Lung (tissue), 12 donors: ENCODE results near the gene DDR1. TPM values are rescaled to one million over a fixed set of nuclear protein-coding genes. Genes with fewer than 3 reads are reported as not detected.

Experiments
- ATAC-seq: fragments of 200-7000 bp; cut with Tn5 transposase; one replicate; pipeline ENCODE4 v1.9.1; 2020; ENCODE audit warnings: moderate number of reproducible peaks; ENCODE audit not compliant: insufficient read depth, low FRiP score
- DNase-seq, 3 donors: peaks; one replicate each; pipeline ENCODE4 v3.0.0-alpha.2; 2013 to 2017
- H3K27ac ChIP-seq, 2 donors: one replicate each; pipeline ENCODE4 v1.5.1; 2013; ENCODE audit warnings: mild to moderate bottlenecking in 2 of 2, moderate library complexity in 2 of 2, control low read depth in 1 of 2, inconsistent platforms in 1 of 2, low read depth in 1 of 2, low read length in 1 of 2
- H3K27me3 ChIP-seq, 3 donors: one replicate each; pipeline ENCODE4 v1.5.1; 2013; ENCODE audit warnings: low read length in 2 of 3; ENCODE audit not compliant: control insufficient read depth in 3 of 3, insufficient read depth in 3 of 3
- H3K36me3 ChIP-seq, 4 donors: one replicate each; pipeline ENCODE4 v1.5.1; 2013; ENCODE audit warnings: low read length in 4 of 4, mild to moderate bottlenecking in 1 of 4, moderate library complexity in 1 of 4; ENCODE audit not compliant: control insufficient read depth in 4 of 4, insufficient read depth in 4 of 4
- H3K4me1 ChIP-seq, 5 donors: one replicate each; pipeline ENCODE4 v1.5.1; 2013; ENCODE audit warnings: low read length in 5 of 5, mild to moderate bottlenecking in 2 of 5, moderate library complexity in 1 of 5; ENCODE audit not compliant: control insufficient read depth in 5 of 5, insufficient read depth in 5 of 5
- H3K4me3 ChIP-seq: one replicate; pipeline ENCODE4 v1.5.1; 2013; ENCODE audit warnings: mild to moderate bottlenecking, control low read depth, moderate library complexity
- H3K9ac ChIP-seq, 2 donors: one replicate each; pipeline ENCODE4 v1.5.1; 2013; ENCODE audit warnings: low read length in 2 of 2, control low read depth in 1 of 2; ENCODE audit not compliant: insufficient read depth in 1 of 2
- H3K9me3 ChIP-seq, 4 donors: one replicate each; pipeline ENCODE4 v1.5.1; 2013; ENCODE audit warnings: low read length in 3 of 4, mild to moderate bottlenecking in 1 of 4, moderate library complexity in 1 of 4; ENCODE audit not compliant: control insufficient read depth in 4 of 4, insufficient read depth in 3 of 4
- WGBS, 2 donors: extraction: QIAGEN DNeasy Blood & Tissue Kit; methylation state at CpG; one replicate each; pipeline ENCODE4 v1.1.7; 2013; 5-methylcytosine and 5-hydroxymethylcytosine counted together
- polyA plus RNA-seq, 2 donors: library from polyadenylated mRNA; stranded (reverse); fragments of 200-250 nt; gene quantifications; one replicate each; pipeline ENCODE4 v1.2.1, GENCODE V29; 2013
- total RNA-seq, 2 donors: library from RNA; depleted of rRNA in 1 of 2; stranded (reverse); fragments of >200 nt in 1 of 2; gene quantifications; one replicate each; pipeline ENCODE4 v1.2.1, GENCODE V29; 2014 to 2021
- TF ChIP-seq, protein P1 (sequence below): IDR thresholded peaks from 2 replicates; pipeline ENCODE4 v1.5.1; 2012; ENCODE audit warnings: mild to moderate bottlenecking; ENCODE audit errors: control extremely low read depth, extremely low read depth
- donor health status: control.
- donor health status: control.
- donor health status: Bipolar disorder and iron deficiency.
- donor health status: healthy.
- donor health status: DM: yes; HTN: yes; CAD: no.

The DDR1 gene
- total and polyA plus RNA-seq, 4 donors, result 39.5 to 134 (median 98.1) TPM

DNA sequence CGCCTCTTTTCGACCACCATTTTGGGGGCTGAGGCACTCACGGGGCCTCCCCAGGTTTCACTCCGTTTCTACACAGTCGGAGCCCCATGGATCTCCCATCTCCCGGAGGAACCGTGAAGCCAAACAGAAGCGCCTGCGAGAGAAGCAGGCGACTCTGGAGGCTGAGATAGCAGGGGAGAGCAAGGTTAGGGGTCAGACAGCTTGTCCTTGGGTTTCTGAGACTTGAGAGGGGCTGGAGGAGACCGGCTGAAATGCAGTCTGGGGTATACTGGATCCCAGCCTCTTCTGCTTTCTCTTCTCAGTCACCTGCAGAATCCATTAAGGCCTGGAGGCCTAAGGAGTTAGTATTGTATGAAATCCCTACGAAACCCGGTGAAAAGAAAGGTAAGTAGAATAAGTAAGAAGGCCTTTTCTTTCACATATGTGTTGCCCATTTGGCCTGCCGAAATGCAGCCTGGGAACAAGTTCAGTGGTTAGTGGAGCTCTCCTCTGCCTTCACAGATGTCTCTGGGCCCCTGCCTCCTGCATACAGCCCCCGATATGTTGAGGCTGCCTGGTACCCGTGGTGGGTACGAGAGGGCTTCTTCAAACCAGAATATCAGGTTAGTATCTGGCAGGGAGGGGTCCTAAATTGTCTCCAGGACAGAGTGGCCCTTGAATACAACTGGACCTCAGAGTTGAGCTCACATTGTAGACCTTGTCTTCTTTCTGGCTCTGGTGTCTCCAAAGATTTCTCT, 30.7 kb downstream of the DDR1 start:
- peak overlapping the region; percentile 86 to 95 for H3K27ac ChIP-seq
- no peaks in the 10 kb centered on the region for H3K27me3 ChIP-seq
- H3K4me1 ChIP-seq, result peaks cover 0 to 21% (median 15%) of the 10 kb centered on the region in 5 donors
- ATAC-seq (no peak), DNase-seq (peak in 2 of 3 donors; percentile 14)
- TF ChIP-seq, protein P1, sequence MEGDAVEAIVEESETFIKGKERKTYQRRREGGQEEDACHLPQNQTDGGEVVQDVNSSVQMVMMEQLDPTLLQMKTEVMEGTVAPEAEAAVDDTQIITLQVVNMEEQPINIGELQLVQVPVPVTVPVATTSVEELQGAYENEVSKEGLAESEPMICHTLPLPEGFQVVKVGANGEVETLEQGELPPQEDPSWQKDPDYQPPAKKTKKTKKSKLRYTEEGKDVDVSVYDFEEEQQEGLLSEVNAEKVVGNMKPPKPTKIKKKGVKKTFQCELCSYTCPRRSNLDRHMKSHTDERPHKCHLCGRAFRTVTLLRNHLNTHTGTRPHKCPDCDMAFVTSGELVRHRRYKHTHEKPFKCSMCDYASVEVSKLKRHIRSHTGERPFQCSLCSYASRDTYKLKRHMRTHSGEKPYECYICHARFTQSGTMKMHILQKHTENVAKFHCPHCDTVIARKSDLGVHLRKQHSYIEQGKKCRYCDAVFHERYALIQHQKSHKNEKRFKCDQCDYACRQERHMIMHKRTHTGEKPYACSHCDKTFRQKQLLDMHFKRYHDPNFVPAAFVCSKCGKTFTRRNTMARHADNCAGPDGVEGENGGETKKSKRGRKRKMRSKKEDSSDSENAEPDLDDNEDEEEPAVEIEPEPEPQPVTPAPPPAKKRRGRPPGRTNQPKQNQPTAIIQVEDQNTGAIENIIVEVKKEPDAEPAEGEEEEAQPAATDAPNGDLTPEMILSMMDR, result no peak
- peaks cover 4 to 21% (median 15%) of the 10 kb centered on the region in 4 donors for H3K36me3 ChIP-seq
- no peaks in the 10 kb centered on the region for H3K9me3 ChIP-seq
- WGBS, 2 donors, result 35 to 65% methylated on average over 17 of the region's 17 CpGs
- peak overlapping the region; percentile 57 for H3K4me3 ChIP-seq
- H3K9ac ChIP-seq, result peak overlapping the region; percentile 65 to 72

DNA sequence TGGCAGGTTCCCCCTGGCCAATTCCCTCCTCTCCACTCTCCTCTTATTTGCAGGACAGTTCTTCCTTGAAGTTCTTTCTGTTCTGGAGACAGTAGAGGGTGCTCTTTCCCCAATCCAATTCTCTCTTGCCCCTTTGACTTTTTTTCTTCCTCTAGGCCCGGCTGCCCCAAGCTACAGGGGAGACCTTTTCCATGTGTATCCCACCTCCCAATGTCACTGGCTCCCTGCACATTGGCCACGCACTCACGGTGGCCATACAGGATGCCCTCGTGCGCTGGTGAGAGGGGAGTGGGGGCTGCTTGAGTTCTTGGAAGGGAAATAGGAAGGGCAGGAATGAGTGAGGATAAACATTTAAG, 31.2 kb downstream of the DDR1 start:
- peak; percentile 32 to 87 (median 82) for DNase-seq
- peaks cover 0 to 21% (median 15%) of the 10 kb centered on the region in 5 donors for H3K4me1 ChIP-seq
- H3K27me3 ChIP-seq, result no peaks in the 10 kb centered on the region
- TF ChIP-seq, protein P1, result peak; percentile 38
- peak overlapping the region in 1 of 2 donors; percentile 72 for H3K9ac ChIP-seq
- no peak overlapping the region for H3K4me3 ChIP-seq
- no peaks in the 10 kb centered on the region for H3K9me3 ChIP-seq
- ATAC-seq, result no peak
- peaks cover 7 to 23% (median 13%) of the 10 kb centered on the region in 4 donors for H3K36me3 ChIP-seq
- peak overlapping the region; percentile 47 to 76 for H3K27ac ChIP-seq
- WGBS, 2 donors, result 10 to 16% methylated on average over 5 of the region's 5 CpGs

DNA sequence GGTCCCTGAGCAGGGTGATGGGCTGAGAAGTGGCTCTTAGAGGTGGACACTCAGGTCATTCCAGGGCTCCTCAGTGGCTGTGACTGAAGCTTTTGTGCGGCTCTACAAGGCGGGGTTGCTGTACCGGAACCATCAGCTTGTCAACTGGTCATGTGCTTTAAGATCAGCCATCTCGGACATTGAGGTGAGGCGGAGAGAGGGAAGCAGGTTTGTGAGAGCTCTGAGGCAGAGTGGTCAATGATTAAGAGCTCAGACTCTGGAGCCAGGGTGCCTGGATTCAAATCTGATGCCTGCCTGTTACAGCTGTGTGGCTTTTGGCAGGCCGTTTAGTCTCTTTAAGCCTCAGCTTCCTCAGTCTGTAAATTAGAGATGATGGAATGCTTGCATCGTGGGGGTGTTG, 32.7 kb downstream of the DDR1 start:
- ATAC-seq (no peak), DNase-seq (no peak)
- TF ChIP-seq, protein P1, result no peak
- Histone ChIP-seq H3K4me3 (no peak overlapping the region), H3K36me3 (peaks cover 7 to 30% (median 10%) of the 10 kb centered on the region in 4 donors), H3K9me3 (no peaks in the 10 kb centered on the region), H3K9ac (no peak overlapping the region), H3K4me1 (peaks cover 0 to 21% (median 15%) of the 10 kb centered on the region in 5 donors), H3K27ac (no peak overlapping the region), H3K27me3 (no peaks in the 10 kb centered on the region)
- 79 to 84% methylated on average over 7 of the region's 7 CpGs for WGBS, 2 donors
